Keratinocyte (primary cell): ENCODE data around the gene HNRNPUL2.

Experiments
- EZH2 ChIP-seq: IDR thresholded peaks from one replicate; pipeline ENCODE4 v1.6.1; 2012; ENCODE audit warnings: inconsistent platforms, mild to moderate bottlenecking, low read length, moderate library complexity
- TF ChIP-seq, protein P1 (sequence below), 3 experiments: IDR thresholded peaks in 1 of 3; conservative IDR thresholded peaks in 1 of 3; optimal IDR thresholded peaks in 1 of 3; 2 replicates in 2 of 3; 3 replicates in 1 of 3; pipeline versions ENCODE3 to v1.5.1; 2011; ENCODE audit warnings: low read length in 3 of 3, mild to moderate bottlenecking in 3 of 3, moderate library complexity in 2 of 3, control low read depth in 1 of 3, inconsistent platforms in 1 of 3; ENCODE audit not compliant: insufficient read depth in 2 of 3; ENCODE audit errors: extremely low read depth in 1 of 3

DNA sequence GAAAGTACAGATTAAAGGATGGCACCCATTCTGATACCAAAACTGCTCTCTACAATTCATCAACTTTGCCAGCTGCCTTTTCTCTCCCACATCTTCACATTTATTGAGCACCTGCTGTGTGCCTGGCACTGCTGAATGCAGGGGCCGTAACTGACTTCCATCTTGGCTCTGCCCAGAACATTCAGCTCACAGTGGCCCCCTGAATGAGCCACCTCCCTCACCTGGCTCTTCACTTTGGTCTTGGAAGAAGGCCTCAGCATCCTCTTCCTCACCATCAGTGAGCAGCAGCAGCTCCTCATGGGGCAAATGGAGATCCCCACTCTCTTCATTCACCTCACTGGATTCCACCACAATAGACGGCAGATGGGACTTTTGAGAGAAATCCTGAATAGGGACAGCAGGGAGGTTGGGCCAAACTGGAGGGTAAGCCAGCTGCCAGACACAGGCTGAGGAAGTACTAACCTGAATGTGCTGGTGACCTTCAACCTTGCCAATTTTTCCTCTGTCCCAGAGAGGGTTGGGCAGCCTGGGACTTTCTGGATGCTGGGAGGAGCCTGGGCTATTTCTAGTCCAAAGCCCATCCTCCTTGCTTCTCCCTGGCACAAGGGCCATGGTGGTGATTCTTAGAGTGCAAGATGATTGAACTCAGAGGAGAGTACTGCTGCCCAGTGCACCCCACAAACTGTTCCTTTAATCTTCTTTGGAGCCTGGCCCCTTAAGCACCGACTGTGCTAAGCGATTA, 57.7 kb downstream of the HNRNPUL2 start:
- TF ChIP-seq, protein P1, sequence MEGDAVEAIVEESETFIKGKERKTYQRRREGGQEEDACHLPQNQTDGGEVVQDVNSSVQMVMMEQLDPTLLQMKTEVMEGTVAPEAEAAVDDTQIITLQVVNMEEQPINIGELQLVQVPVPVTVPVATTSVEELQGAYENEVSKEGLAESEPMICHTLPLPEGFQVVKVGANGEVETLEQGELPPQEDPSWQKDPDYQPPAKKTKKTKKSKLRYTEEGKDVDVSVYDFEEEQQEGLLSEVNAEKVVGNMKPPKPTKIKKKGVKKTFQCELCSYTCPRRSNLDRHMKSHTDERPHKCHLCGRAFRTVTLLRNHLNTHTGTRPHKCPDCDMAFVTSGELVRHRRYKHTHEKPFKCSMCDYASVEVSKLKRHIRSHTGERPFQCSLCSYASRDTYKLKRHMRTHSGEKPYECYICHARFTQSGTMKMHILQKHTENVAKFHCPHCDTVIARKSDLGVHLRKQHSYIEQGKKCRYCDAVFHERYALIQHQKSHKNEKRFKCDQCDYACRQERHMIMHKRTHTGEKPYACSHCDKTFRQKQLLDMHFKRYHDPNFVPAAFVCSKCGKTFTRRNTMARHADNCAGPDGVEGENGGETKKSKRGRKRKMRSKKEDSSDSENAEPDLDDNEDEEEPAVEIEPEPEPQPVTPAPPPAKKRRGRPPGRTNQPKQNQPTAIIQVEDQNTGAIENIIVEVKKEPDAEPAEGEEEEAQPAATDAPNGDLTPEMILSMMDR (optimal IDR thresholded peaks at IDR 0.05 in 1 of 3, IDR thresholded peaks at IDR 0.05 in 1 of 3, conservative IDR thresholded peaks at IDR 0.05 in 1 of 3; ENCODE audit: extremely low read depth in 1 of 3, insufficient read depth in 2 of 3, low read length in 3 of 3) = no peak
- no peak for TF ChIP-seq EZH2
